ENCODE measurements around the gene IGBP1. TPM values are rescaled to one million over a fixed set of nuclear protein-coding genes. Genes with fewer than 3 reads are reported as not detected.
"Not testable (repeated sequence)": the region's sequence is repeated elsewhere in the genome, so short reads cannot be mapped to it uniquely, and the experiment has no call there.

Gene IGBP1
- total RNA-seq, 1 donor from 2014 or later, result 29.8 TPM

GRCh38 chrX:70174754-70175153 lies 41.5 kb downstream of the IGBP1 start:
- DNase-seq, result no peak
- Mint-ChIP-seq H3K36me3 (ENCODE audit: low read depth) (no peaks in the 10 kb centered on the region), H3K27ac (no peak overlapping the region), H3K4me3 (no peak overlapping the region), H3K4me1 (peaks cover 3% of the 10 kb centered on the region), H3K27me3 (peaks cover 5% of the 10 kb centered on the region), H3K9me3 (no peaks in the 10 kb centered on the region)
- intact Hi-C loops (cut with micrococcal nuclease), result loop anchor here (2.0 kb wide), 1 partner anchor 42 kb away; the partner anchor contains the start of gene IGBP1

DNA sequence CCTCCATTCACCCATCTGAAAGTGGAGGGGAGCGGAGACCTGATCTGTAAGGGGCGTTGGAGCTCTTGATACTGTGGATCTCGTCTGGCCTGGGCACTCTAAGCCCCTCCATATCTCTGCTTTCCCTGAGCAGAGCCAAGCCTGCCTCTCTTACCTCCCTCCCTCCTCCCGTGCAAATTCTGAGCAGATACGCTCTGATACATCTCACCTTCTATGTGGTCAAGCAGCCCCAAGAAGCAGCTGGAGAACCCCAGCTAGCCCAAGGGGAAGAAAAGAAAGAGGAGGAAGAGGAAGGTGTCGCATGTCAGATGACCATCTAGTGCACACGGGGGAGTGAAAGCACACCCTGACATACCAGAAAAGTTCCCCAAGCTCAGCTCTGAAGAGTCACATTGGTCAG lies 42.1 kb downstream of the IGBP1 start:
- peaks cover 5% of the 10 kb centered on the region for H3K27me3 Mint-ChIP-seq
- intact Hi-C loops (cut with micrococcal nuclease), result loop anchor here (2.0 kb wide), 1 partner anchor 43 kb away; the partner anchor contains the start of gene IGBP1
- H3K9me3 Mint-ChIP-seq, result no peaks in the 10 kb centered on the region
- no peaks in the 10 kb centered on the region for H3K36me3 Mint-ChIP-seq (ENCODE audit: low read depth)
- H3K4me1 Mint-ChIP-seq, result peaks cover 3% of the 10 kb centered on the region
- no peak overlapping the region for H3K27ac Mint-ChIP-seq
- no peak for DNase-seq
- H3K4me3 Mint-ChIP-seq, result no peak overlapping the region

DNA sequence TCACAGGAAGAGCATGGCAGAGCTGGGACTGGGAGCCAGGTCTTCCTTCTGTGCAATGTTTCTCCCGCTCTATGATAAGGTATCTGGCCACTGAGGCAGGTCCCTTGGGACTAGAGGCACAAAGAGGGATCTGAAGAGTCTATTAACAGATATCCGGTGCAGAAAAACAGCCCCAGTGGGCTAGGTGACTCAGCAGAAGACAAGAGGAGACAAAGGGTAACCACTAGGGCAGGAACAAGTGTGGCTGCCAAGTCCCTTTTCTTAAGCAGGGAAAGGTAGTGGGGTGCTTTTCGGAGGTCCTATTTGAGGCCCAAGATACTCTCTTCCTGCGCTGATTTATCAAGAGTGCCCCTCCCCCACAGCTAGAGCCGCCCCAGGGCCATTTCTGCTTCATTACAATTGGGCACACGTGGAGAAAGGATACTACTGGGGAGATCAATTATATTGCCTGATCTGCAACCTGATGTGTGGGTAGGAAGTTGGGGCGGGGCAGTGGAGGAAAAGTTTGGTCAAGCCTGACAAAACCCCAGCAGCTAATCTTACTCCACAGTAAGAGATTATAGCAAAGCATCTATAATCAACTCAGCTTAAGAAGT lies 43.8 kb downstream of the IGBP1 start, which contains the start of gene DGAT2L6:
TSS of gene DGAT2L6 (plus strand) at position 546 of the 596 bp plus-strand sequence. CDS start 100 bp downstream, outside the sequence.
- H3K4me1 Mint-ChIP-seq, result peaks cover 3% of the 10 kb centered on the region
- H3K4me3 Mint-ChIP-seq, result no peak within 1 kb of the TSS
- intact Hi-C loops (cut with micrococcal nuclease), result no loop called here
- H3K36me3 Mint-ChIP-seq (ENCODE audit: low read depth), result no peaks in the 10 kb centered on the region
- peaks cover 4% of the 10 kb centered on the region for H3K27me3 Mint-ChIP-seq
- no peak within 1 kb of the TSS for H3K27ac Mint-ChIP-seq
- no peak for DNase-seq
- no peaks in the 10 kb centered on the region for H3K9me3 Mint-ChIP-seq

GRCh38 chrX:70183091-70183490 lies 49.8 kb downstream of the IGBP1 start:
- intact Hi-C loops (cut with micrococcal nuclease), result no loop called here
- H3K27me3 Mint-ChIP-seq, result no peaks in the 10 kb centered on the region
- no peaks in the 10 kb centered on the region for H3K36me3 Mint-ChIP-seq (ENCODE audit: low read depth)
- no peak overlapping the region for H3K4me3 Mint-ChIP-seq
- no peak overlapping the region for H3K27ac Mint-ChIP-seq
- H3K9me3 Mint-ChIP-seq, result no peaks in the 10 kb centered on the region
- no peak for DNase-seq
- H3K4me1 Mint-ChIP-seq, result no peaks in the 10 kb centered on the region

DNA sequence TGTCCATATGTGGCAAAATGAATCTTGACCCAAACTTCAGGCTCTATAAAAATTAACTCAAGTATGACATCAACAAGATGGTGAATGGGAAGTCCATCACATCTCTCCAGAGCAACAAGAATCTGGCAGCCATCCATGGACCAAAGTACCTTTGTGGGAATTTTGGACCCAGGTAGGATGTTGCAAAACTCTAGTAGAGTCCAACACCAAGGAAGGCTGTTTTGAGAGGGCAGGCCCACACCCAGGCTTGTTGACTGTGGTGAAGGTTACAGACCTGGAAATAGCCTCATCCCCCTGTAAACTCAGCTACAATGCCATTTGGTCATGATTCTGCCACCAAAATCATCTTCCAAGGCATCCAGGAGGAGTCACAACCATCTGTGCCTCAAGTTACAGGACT lies 57.0 kb downstream of the IGBP1 start:
- Mint-ChIP-seq H3K4me1 (no peaks in the 10 kb centered on the region), H3K36me3 (ENCODE audit: low read depth) (no peaks in the 10 kb centered on the region), H3K27me3 (peaks cover 9% of the 10 kb centered on the region), H3K27ac (no peak overlapping the region), H3K4me3 (no peak overlapping the region), H3K9me3 (peaks cover 4% of the 10 kb centered on the region)
- DNase-seq, result no peak
- intact Hi-C loops (cut with micrococcal nuclease), result no loop called here

- no peak overlapping the region for H3K27ac Mint-ChIP-seq
- intact Hi-C loops (cut with micrococcal nuclease), result loop anchor here (1.0 to 2.0 kb wide), 2 partner anchors 66 to 238 kb away; no protein-coding TSS in a partner anchor
- H3K4me3 Mint-ChIP-seq, result no peak overlapping the region
- DNase-seq, result peak; percentile 88
- no peaks in the 10 kb centered on the region for H3K36me3 Mint-ChIP-seq (ENCODE audit: low read depth)
- H3K9me3 Mint-ChIP-seq, result no peaks in the 10 kb centered on the region
- H3K27me3 Mint-ChIP-seq, result peaks cover 12% of the 10 kb centered on the region
- peaks cover 4% of the 10 kb centered on the region for H3K4me1 Mint-ChIP-seq
These were observed 63.9 kb downstream of the IGBP1 start for GRCh38 chrX:70196961-70197720.

GRCh38 chrX:70201732-70202131 lies 68.5 kb downstream of the IGBP1 start:
- no peaks in the 10 kb centered on the region for H3K9me3 Mint-ChIP-seq
- H3K4me1 Mint-ChIP-seq, result peaks cover 4% of the 10 kb centered on the region
- intact Hi-C loops (cut with micrococcal nuclease), result no loop called here
- H3K27me3 Mint-ChIP-seq, result peaks cover 3% of the 10 kb centered on the region
- no peak for DNase-seq
- H3K36me3 Mint-ChIP-seq (ENCODE audit: low read depth), result no peaks in the 10 kb centered on the region
- no peak overlapping the region for H3K27ac Mint-ChIP-seq
- no peak overlapping the region for H3K4me3 Mint-ChIP-seq

- no peak overlapping the region for H3K27ac Mint-ChIP-seq
- intact Hi-C loops (cut with micrococcal nuclease), result no loop called here
- H3K9me3 Mint-ChIP-seq, result peaks cover 3% of the 10 kb centered on the region
- DNase-seq, result no peak
- H3K36me3 Mint-ChIP-seq (ENCODE audit: low read depth), result no peaks in the 10 kb centered on the region
- H3K4me3 Mint-ChIP-seq, result no peak overlapping the region
- H3K27me3 Mint-ChIP-seq, result no peaks in the 10 kb centered on the region
- H3K4me1 Mint-ChIP-seq, result no peaks in the 10 kb centered on the region
These were observed 75.2 kb downstream of the IGBP1 start for GRCh38 chrX:70208479-70208878.

DNA sequence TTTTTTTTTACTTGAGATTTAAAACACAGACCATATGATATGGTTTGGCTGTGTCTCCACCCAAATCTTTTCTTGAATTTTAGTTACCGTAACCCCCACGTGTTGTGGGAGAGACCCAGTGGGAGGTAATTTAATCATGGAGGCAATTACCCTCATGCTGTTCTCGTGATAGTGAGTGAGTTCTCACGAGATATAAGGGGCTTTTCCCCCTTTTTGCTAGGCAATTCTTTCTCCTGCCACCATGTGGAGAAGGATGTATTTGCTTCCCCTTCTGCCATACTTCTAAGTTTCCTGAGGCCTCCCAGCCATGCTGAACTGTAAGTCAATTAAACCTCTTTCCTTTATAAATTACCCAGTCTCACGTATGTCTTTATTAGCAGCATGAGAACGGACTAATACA lies 76.3 kb downstream of the IGBP1 start:
- H3K27ac Mint-ChIP-seq; DNase-seq; H3K36me3 Mint-ChIP-seq (ENCODE audit: low read depth); H3K27me3 Mint-ChIP-seq; H3K9me3 Mint-ChIP-seq; H3K4me3 Mint-ChIP-seq; H3K4me1 Mint-ChIP-seq; intact Hi-C loops (cut with micrococcal nuclease): not testable (repeated sequence)

Other genes starting within 250 kb of the IGBP1 start
- gene AWAT2, start 83.5 kb upstream of the IGBP1 start, total RNA-seq, result not detected in 2 replicates
- gene OTUD6A, start 71.0 kb upstream of the IGBP1 start, total RNA-seq, result not detected in 2 replicates
- gene DGAT2L6, start 44.0 kb downstream of the IGBP1 start, total RNA-seq, result not detected in 2 replicates
- not detected in 2 replicates for gene AWAT1, start 101.2 kb downstream of the IGBP1 start, total RNA-seq
- 0.21 and 0.24 TPM in 2 replicates for gene P2RY4, start 126.8 kb downstream of the IGBP1 start, total RNA-seq
- gene ARR3, start 134.9 kb downstream of the IGBP1 start, total RNA-seq, result not detected in 2 replicates
- gene RAB41, start 148.7 kb downstream of the IGBP1 start, total RNA-seq, result not detected in 2 replicates
- gene PDZD11, start 156.5 kb downstream of the IGBP1 start, total RNA-seq, result 28.9 and 30.0 TPM in 2 replicates
- gene KIF4A, start 156.7 kb downstream of the IGBP1 start, total RNA-seq, result 19.4 and 19.8 TPM in 2 replicates